GM19397 (cell line): Measurements from ENCODE around the gene ARHGEF28.

Experiments used
- ATAC-seq: cut with Tn5 transposase; IDR thresholded peaks from one replicate; pipeline ENCODE4 v1.9.1; 2021; ENCODE audit warnings: mild to moderate bottlenecking, moderate library complexity; ENCODE audit not compliant: unreplicated experiment

The ARHGEF28 gene

DNA sequence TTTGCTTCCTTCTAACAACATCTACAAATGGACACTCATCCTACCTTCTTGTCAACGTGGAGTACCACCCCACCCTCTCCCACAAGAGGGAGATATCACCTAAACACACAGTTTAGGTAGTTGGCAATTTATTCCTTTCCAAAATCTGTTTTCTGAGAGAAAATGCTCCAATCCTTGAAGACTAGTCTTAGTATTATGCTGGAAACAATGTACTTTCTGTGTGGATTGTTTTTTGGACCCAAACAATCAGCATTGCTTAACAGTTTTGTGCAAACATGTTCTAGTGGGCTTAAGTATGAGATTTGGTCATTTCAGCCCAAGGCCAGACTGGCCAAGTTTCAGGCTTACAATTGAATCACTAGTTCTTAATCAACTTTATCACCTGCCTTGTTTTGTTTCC is 359.1 kb downstream of the ARHGEF28 start:
- no peak for ATAC-seq

DNA sequence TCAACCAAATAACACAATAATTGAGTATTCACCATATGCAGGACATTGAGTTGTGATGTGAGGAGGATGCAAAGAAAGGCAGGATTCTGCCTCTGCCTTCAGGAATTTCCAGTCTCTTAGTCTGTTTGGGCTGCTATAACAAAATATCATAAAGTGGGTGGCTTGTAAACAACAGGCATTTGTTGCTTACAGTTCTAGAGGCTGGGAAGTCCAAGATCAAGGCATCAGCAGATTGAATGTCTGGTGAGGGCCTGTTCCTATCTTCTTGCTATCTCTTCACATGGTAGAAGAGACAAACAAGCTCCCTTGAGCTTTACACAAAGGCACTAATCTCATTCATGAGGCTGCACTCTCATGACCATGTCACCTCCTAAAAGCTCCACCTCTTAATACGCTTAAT is 360.7 kb downstream of the ARHGEF28 start:
- no peak for ATAC-seq

DNA sequence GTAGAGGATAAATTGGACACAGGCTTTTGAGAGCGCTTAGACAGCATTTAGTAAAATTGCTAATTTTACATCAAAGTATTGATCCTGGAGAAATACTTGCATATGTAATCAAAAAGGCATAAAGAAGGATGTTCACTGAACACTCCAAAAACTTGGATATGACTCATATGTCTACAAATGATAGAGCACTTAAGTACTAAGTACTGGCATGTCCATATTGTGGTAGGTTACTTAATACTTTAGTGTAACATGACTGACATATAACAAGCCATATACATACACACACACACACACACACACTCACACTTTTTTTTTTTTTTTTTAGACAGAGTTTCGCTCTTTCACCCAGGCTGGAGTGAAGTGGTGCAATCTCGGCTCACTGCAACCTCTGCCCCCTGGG is 361.9 kb downstream of the ARHGEF28 start:
- no peak for ATAC-seq

DNA sequence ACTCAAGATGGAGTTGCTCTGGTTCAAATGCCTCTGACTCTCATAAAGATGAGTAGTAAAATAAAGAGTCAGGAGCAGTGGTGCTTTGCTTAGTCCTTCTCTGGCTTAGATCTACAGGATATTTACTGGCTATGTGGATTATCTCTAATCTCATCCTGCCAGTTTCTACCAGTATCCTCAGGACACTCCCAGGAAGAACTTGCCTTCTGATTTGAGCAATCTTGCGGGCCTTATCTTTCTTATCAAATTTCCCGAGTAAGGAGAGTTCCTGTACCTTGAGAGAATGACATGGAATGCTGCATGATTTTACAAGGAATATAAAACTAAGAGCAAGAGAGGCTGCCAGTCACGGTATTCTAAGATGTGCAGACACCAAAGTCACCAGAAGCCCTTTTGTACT is 364.0 kb downstream of the ARHGEF28 start:
- no peak for ATAC-seq
